ENCODE results near the gene TUBGCP6.
A peak's percentile ranks its signal among the peaks of the same experiment; 100 is the strongest.

Gene TUBGCP6

DNA sequence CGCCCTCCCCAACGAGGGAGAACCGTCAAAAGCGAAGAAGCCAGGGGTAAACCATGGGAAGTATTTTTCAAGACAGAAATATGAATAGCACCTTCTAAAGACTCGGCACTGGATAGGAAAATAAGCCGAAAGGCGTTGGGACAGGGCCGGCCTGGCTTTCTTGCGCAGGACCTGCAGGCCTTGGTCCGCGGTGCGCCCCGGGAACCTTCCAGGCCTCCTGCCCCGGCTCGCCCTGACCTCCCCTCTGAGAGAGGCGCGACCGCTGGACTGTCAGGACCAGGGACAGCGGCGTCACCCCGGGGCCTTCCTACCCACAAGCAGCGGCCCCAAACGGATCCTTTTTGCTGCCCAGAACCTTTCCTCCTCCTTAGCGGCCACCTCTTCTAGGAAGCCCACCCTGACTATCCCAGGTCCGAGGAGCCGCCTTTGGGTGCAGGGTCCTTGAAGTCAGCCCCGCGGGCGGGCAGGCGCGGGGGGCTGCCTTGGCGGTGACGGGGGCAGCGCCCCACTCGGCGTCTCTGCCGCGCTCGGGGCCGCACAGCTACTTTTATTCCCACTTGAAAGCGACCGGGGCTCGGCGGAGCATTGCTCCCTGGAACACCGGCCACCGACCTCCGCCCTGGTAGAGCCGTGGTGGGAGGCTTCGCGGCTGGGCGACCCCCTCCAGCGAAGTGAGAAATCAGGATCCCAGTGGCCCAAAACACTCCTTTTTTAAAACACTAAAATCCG lies 26.0 kb upstream of the TUBGCP6 start:
- Histone ChIP-seq H3K4me3 (ENCODE audit: low read length in 2 of 2) (peak overlapping the region; percentile 60 to 70), H3K4me1 (ENCODE audit: control insufficient read depth, insufficient read depth, low read length) (peaks cover 55% of the 10 kb centered on the region), H3K36me3 (ENCODE audit: control insufficient read depth in 2 of 2, insufficient read depth in 2 of 2, low read length in 2 of 2) (peaks cover 0 to 2% of the 10 kb centered on the region in 2 donors), H3K27ac (ENCODE audit: low read length) (peak overlapping the region; percentile 11), H3K9ac (ENCODE audit: low read length in 2 of 2) (peak overlapping the region in 1 of 2 donors; percentile 22), H3K9me3 (ENCODE audit: control insufficient read depth in 2 of 2, low read length in 2 of 2) (no peaks in the 10 kb centered on the region), H3K27me3 (ENCODE audit: control insufficient read depth in 1 of 2, insufficient read depth in 2 of 2, low read length in 2 of 2) (peaks cover 0 to 10% of the 10 kb centered on the region in 2 donors)

- Histone ChIP-seq H3K9me3 (ENCODE audit: control insufficient read depth in 2 of 2, low read length in 2 of 2) (no peaks in the 10 kb centered on the region), H3K27ac (ENCODE audit: low read length) (peak within 1 kb of the TSS; percentile 37), H3K4me1 (ENCODE audit: control insufficient read depth, insufficient read depth, low read length) (peaks cover 53% of the 10 kb centered on the region), H3K27me3 (ENCODE audit: control insufficient read depth in 1 of 2, insufficient read depth in 2 of 2, low read length in 2 of 2) (peaks cover 0 to 10% of the 10 kb centered on the region in 2 donors), H3K4me3 (ENCODE audit: low read length in 2 of 2) (peak within 1 kb of the TSS; percentile 60 to 70), H3K36me3 (ENCODE audit: control insufficient read depth in 2 of 2, insufficient read depth in 2 of 2, low read length in 2 of 2) (peaks cover 0 to 2% of the 10 kb centered on the region in 2 donors), H3K9ac (ENCODE audit: low read length in 2 of 2) (peak within 1 kb of the TSS in 1 of 2 donors; percentile 22)
Measured at GRCh38 chr22:50269970-50270665, 25.3 kb upstream of the TUBGCP6 start, which contains the start of gene MAPK11. Gene MAPK11, minus strand, starts transcription at chr22:50270380. Its CDS starts 88 bp downstream, at chr22:50270292.

GRCh38 chr22:50269573-50269969 lies 24.7 kb upstream of the TUBGCP6 start:
- Histone ChIP-seq H3K4me3 (ENCODE audit: low read length in 2 of 2) (peak overlapping the region in 1 of 2 donors; percentile 57), H3K27me3 (ENCODE audit: control insufficient read depth in 1 of 2, insufficient read depth in 2 of 2, low read length in 2 of 2) (peaks cover 0 to 10% of the 10 kb centered on the region in 2 donors), H3K27ac (ENCODE audit: low read length) (peak overlapping the region; percentile 37), H3K9me3 (ENCODE audit: control insufficient read depth in 2 of 2, low read length in 2 of 2) (no peaks in the 10 kb centered on the region), H3K36me3 (ENCODE audit: control insufficient read depth in 2 of 2, insufficient read depth in 2 of 2, low read length in 2 of 2) (no peaks in the 10 kb centered on the region), H3K9ac (ENCODE audit: low read length in 2 of 2) (no peak overlapping the region), H3K4me1 (ENCODE audit: control insufficient read depth, insufficient read depth, low read length) (peaks cover 53% of the 10 kb centered on the region)

DNA sequence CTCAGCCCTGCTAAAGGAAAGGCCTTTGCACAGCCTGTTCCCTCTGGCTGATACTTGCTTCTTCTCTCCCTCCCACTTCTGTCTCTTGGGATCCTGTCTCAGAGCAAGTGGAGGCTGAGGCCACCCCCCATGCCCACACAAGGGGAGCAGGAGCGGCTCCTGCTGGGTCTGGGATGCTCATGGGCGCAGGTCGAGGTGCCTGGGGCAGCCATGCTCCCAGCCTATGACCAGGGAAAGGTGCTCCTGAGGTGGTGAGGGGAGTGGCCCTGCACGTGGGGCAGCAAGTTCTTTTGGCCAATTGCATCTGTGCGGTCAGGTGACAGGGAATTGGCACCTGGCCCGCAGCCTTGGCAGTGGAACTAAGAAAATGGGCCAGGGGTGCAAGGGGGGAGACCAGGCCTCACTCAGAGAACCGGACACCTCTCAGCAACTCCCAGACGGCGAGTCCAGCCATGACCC lies 23.9 kb upstream of the TUBGCP6 start:
- Histone ChIP-seq H3K9me3 (ENCODE audit: control insufficient read depth in 2 of 2, low read length in 2 of 2) (no peaks in the 10 kb centered on the region), H3K9ac (ENCODE audit: low read length in 2 of 2) (no peak overlapping the region), H3K4me3 (ENCODE audit: low read length in 2 of 2) (peak overlapping the region in 1 of 2 donors; percentile 57), H3K27ac (ENCODE audit: low read length) (no peak overlapping the region), H3K4me1 (ENCODE audit: control insufficient read depth, insufficient read depth, low read length) (peaks cover 47% of the 10 kb centered on the region), H3K36me3 (ENCODE audit: control insufficient read depth in 2 of 2, insufficient read depth in 2 of 2, low read length in 2 of 2) (no peaks in the 10 kb centered on the region), H3K27me3 (ENCODE audit: control insufficient read depth in 1 of 2, insufficient read depth in 2 of 2, low read length in 2 of 2) (peaks cover 0 to 10% of the 10 kb centered on the region in 2 donors)

DNA sequence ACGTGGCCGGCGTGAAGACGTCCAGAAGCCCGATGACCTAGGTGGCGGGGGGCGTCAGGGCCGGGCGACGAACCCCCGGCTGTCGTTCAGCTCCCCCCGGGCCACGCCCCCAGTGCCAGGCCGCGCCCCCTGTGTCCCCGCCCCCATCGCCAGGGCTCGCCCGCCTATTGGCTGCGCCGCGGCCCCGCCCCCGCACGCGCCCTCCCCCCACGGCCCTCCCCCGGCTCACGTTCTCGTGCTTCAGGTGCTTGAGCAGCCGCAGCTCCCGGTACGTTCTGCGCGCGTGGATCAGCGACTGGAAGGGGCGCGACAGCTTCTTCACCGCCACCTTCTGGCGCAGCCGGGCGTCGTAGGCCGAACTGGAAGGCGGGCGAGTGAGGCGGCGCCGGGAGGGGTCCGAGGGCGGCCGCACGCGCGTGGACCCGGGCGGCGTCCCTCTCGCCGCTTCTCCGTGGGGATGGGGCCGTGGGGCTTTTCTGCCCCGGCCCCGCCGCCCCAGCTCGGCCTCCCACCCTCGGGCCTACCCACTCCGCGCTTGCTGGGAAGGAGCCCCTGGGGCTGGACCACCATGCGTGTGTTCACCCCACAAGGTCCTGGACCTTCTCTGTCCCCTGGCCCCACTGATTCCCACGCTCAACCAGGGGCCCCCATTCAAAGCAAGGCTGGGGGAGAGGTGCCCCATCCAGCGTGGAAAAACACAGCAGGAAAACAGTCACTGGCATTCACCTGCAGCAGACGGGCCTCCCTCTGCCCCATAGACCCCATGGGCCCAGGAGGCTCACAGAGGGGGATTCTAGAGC lies 23.0 kb upstream of the TUBGCP6 start:
- no peaks in the 10 kb centered on the region for H3K9me3 ChIP-seq (ENCODE audit: control insufficient read depth in 2 of 2, low read length in 2 of 2)
- H3K4me3 ChIP-seq (ENCODE audit: low read length in 2 of 2) = peak overlapping the region in 1 of 2 donors; percentile 58
- H3K36me3 ChIP-seq (ENCODE audit: control insufficient read depth in 2 of 2, insufficient read depth in 2 of 2, low read length in 2 of 2) = no peaks in the 10 kb centered on the region
- no peak overlapping the region for H3K9ac ChIP-seq (ENCODE audit: low read length in 2 of 2)
- peaks cover 2 to 14% of the 10 kb centered on the region in 2 donors for H3K27me3 ChIP-seq (ENCODE audit: control insufficient read depth in 1 of 2, insufficient read depth in 2 of 2, low read length in 2 of 2)
- no peak overlapping the region for H3K27ac ChIP-seq (ENCODE audit: low read length)
- peaks cover 46% of the 10 kb centered on the region for H3K4me1 ChIP-seq (ENCODE audit: control insufficient read depth, insufficient read depth, low read length)

GRCh38 chr22:50266994-50267393 lies 22.2 kb upstream of the TUBGCP6 start:
- H3K4me1 ChIP-seq (ENCODE audit: control insufficient read depth, insufficient read depth, low read length) = peaks cover 49% of the 10 kb centered on the region
- peak overlapping the region in 1 of 2 donors; percentile 58 for H3K4me3 ChIP-seq (ENCODE audit: low read length in 2 of 2)

DNA sequence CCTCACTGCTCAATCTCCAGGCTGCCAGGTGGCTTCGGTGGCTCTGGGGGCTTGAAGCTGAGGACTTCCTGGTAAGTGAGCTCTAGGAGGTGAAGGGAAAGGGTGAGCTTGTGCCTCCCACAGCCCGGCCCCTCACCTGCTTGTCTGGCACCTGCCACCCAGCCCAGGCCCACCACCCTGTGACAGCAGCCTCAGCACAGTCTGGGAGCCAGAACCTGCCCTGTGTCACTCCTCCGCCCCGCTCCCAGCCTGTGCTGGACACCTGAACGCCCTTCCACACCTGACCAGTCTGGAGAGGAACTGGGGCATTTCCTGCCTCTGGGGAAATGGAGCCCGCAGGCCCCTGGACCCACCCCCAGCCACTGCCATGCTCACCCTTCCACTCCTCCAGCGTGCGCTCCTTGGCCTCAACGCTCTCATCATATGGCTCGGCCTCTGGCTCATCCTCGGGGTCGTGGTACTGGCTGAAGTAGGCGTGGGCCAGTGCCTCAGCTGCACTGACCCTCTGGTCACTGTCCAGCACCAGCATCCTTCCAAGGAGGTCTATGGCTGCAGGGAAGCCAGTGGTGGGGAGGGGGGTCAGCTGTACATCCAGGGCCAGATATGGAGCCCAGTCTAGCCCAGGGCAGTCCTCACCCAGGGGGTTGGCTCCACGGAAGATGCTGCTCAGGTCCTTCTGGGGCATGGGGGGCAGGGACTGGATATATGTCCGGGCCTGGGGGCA lies 20.3 kb upstream of the TUBGCP6 start:
- H3K36me3 ChIP-seq (ENCODE audit: control insufficient read depth in 2 of 2, insufficient read depth in 2 of 2, low read length in 2 of 2) = no peaks in the 10 kb centered on the region
- no peak overlapping the region for H3K4me3 ChIP-seq (ENCODE audit: low read length in 2 of 2)
- peaks cover 46% of the 10 kb centered on the region for H3K4me1 ChIP-seq (ENCODE audit: control insufficient read depth, insufficient read depth, low read length)
- H3K27me3 ChIP-seq (ENCODE audit: control insufficient read depth in 1 of 2, insufficient read depth in 2 of 2, low read length in 2 of 2) = peaks cover 2 to 13% of the 10 kb centered on the region in 2 donors
- H3K9me3 ChIP-seq (ENCODE audit: control insufficient read depth in 2 of 2, low read length in 2 of 2) = no peaks in the 10 kb centered on the region
- no peak overlapping the region for H3K27ac ChIP-seq (ENCODE audit: low read length)
- H3K9ac ChIP-seq (ENCODE audit: low read length in 2 of 2) = no peak overlapping the region

More at GRCh38 chr22:50266994-50267393, 22.2 kb upstream of the TUBGCP6 start:
- H3K36me3 ChIP-seq (ENCODE audit: control insufficient read depth in 2 of 2, insufficient read depth in 2 of 2, low read length in 2 of 2) = no peaks in the 10 kb centered on the region
- H3K27me3 ChIP-seq (ENCODE audit: control insufficient read depth in 1 of 2, insufficient read depth in 2 of 2, low read length in 2 of 2) = peaks cover 2 to 19% of the 10 kb centered on the region in 2 donors
- H3K9ac ChIP-seq (ENCODE audit: low read length in 2 of 2) = no peak overlapping the region
- no peak overlapping the region for H3K27ac ChIP-seq (ENCODE audit: low read length)
- no peaks in the 10 kb centered on the region for H3K9me3 ChIP-seq (ENCODE audit: control insufficient read depth in 2 of 2, low read length in 2 of 2)

GRCh38 chr22:50264104-50264745 lies 19.4 kb upstream of the TUBGCP6 start:
- Histone ChIP-seq H3K27me3 (ENCODE audit: control insufficient read depth in 1 of 2, insufficient read depth in 2 of 2, low read length in 2 of 2) (peaks cover 2 to 13% of the 10 kb centered on the region in 2 donors), H3K36me3 (ENCODE audit: control insufficient read depth in 2 of 2, insufficient read depth in 2 of 2, low read length in 2 of 2) (no peaks in the 10 kb centered on the region), H3K27ac (ENCODE audit: low read length) (no peak overlapping the region), H3K9me3 (ENCODE audit: control insufficient read depth in 2 of 2, low read length in 2 of 2) (no peaks in the 10 kb centered on the region), H3K9ac (ENCODE audit: low read length in 2 of 2) (no peak overlapping the region), H3K4me1 (ENCODE audit: control insufficient read depth, insufficient read depth, low read length) (peaks cover 43% of the 10 kb centered on the region), H3K4me3 (ENCODE audit: low read length in 2 of 2) (no peak overlapping the region)

DNA sequence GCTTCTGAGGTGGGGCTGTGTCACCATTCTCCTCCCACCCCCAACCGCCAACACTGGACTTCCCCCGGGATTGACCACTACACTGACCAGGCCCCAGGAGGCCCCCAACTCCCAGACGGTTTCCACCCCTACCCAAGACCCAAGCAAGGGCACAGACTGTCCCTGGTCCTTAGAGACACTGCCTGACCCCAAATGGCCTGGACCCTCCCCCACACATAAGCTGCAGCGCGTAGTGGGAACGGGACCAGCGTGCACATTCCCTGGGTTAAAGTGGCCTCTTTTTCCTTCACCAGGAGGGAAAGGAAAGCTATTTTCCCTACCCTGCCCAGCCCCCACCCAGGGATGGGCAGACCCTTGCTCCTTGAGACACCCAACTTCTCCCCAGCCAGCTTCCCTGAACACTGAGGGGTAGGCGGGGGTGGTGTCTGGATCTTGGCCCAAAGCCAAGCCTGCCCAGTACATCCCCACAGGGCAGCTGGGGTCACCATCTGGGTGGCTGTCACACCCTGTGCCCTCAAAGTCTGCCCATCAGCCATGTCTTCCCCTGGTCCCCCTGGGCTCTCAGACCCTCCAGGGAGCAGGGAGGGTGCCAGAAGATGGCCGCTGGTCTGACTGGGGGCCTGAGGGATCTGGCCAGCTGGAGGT lies 18.3 kb upstream of the TUBGCP6 start:
- no peak overlapping the region for H3K4me3 ChIP-seq (ENCODE audit: low read length in 2 of 2)
- no peak overlapping the region for H3K9ac ChIP-seq (ENCODE audit: low read length in 2 of 2)
- peaks cover 2 to 13% of the 10 kb centered on the region in 2 donors for H3K27me3 ChIP-seq (ENCODE audit: control insufficient read depth in 1 of 2, insufficient read depth in 2 of 2, low read length in 2 of 2)
- no peaks in the 10 kb centered on the region for H3K36me3 ChIP-seq (ENCODE audit: control insufficient read depth in 2 of 2, insufficient read depth in 2 of 2, low read length in 2 of 2)
- no peak overlapping the region for H3K27ac ChIP-seq (ENCODE audit: low read length)
- peaks cover 33% of the 10 kb centered on the region for H3K4me1 ChIP-seq (ENCODE audit: control insufficient read depth, insufficient read depth, low read length)
- no peaks in the 10 kb centered on the region for H3K9me3 ChIP-seq (ENCODE audit: control insufficient read depth in 2 of 2, low read length in 2 of 2)

All from stomach smooth muscle (tissue), 2 donors.